CD4-positive, CD25-positive, alpha-beta regulatory T cell (primary cell): Measurements from ENCODE around the gene SH3TC1. TPM values are rescaled to one million over a fixed set of nuclear protein-coding genes. Genes with fewer than 3 reads are reported as not detected.

Experiments
- ATAC-seq, 2 donors: fragments of 150-1000 bp; cut with Tn5 transposase; one replicate each; pipeline ENCODE4 v1.10.0; 2021; ENCODE audit warnings: low read depth in 2 of 2, moderate number of reproducible peaks in 2 of 2, moderate library complexity in 1 of 2
- DNase-seq, 3 donors: peaks; one replicate each; pipeline versions ENCODE4 v3.0.0 to v3.0.0-alpha.2; 2012 to 2022; ENCODE audit warnings: mixed read lengths in 1 of 3
- H3K27ac ChIP-seq: one replicate; pipeline ENCODE4 v1.7.0; 2013; ENCODE audit warnings: mild to moderate bottlenecking, low read length; ENCODE audit not compliant: insufficient read depth, poor library complexity, severe bottlenecking
- H3K27me3 ChIP-seq: one replicate; pipeline ENCODE4 v1.7.0; 2013; ENCODE audit warnings: low read length; ENCODE audit not compliant: control insufficient read depth, insufficient read depth
- H3K36me3 ChIP-seq: one replicate; pipeline ENCODE4 v1.7.0; 2013; ENCODE audit warnings: mild to moderate bottlenecking, low read length, moderate library complexity; ENCODE audit not compliant: control insufficient read depth, insufficient read depth
- H3K4me1 ChIP-seq: 2 replicates; pipeline ENCODE4 v1.7.0; 2013; ENCODE audit warnings: mild to moderate bottlenecking, low read length; ENCODE audit not compliant: insufficient read depth, control insufficient read depth, poor library complexity, severe bottlenecking
- H3K4me3 ChIP-seq: one replicate; pipeline ENCODE4 v1.7.0; 2013; ENCODE audit warnings: low read depth, mild to moderate bottlenecking, low read length, moderate library complexity
- H3K9me3 ChIP-seq, 2 experiments: 1 replicate in 1 of 2; 2 replicates in 1 of 2; pipeline ENCODE4 v1.7.0; 2013; ENCODE audit warnings: low read length in 2 of 2, mild to moderate bottlenecking in 1 of 2, moderate library complexity in 1 of 2; ENCODE audit not compliant: control insufficient read depth in 2 of 2
- H3K27ac Mint-ChIP-seq, 3 donors: one replicate each; pipeline ENCODE4 v1.8.0; 2020 to 2022; ENCODE audit warnings: mild to moderate bottlenecking in 3 of 3, mixed read lengths in 3 of 3, moderate library complexity in 2 of 3
- H3K27me3 Mint-ChIP-seq: one replicate; pipeline ENCODE4 v1.8.0; 2022; ENCODE audit warnings: mild to moderate bottlenecking, mixed read lengths
- H3K36me3 Mint-ChIP-seq: one replicate; pipeline ENCODE4 v1.8.0; 2020; ENCODE audit warnings: mixed read lengths
- H3K4me1 Mint-ChIP-seq, 4 donors: one replicate each; pipeline ENCODE4 v1.8.0; 2020 to 2022; ENCODE audit warnings: mixed read lengths in 4 of 4, mild to moderate bottlenecking in 1 of 4
- H3K4me3 Mint-ChIP-seq, 4 donors: one replicate each; pipeline ENCODE4 v1.8.0; 2020 to 2022; ENCODE audit warnings: mild to moderate bottlenecking in 4 of 4, mixed read lengths in 4 of 4, moderate library complexity in 3 of 4
- H3K9me3 Mint-ChIP-seq, 7 donors: one replicate each; pipeline ENCODE4 v1.8.0; 2020 to 2022; ENCODE audit warnings: mixed read lengths in 7 of 7, mild to moderate bottlenecking in 3 of 7, moderate library complexity in 2 of 7
- polyA plus RNA-seq, 4 donors: library from polyadenylated mRNA; unstranded; fragments of 300-500 nt; fragmentation: Illumina TruSeq; gene quantifications; one replicate each; pipeline ENCODE4 v1.2.3, GENCODE V29; 2021
- total RNA-seq: library from RNA; stranded (reverse); gene quantifications from one replicate; pipeline ENCODE4 v1.2.3, GENCODE V29; 2022

SH3TC1 gene
- total and polyA plus RNA-seq, 5 donors from 2014 or later = 10.6 to 125 (median 15.4) TPM

GRCh38 chr4:8275548-8275910, 76.4 kb downstream of the SH3TC1 start:
- DNase-seq = no peak
- no peaks in the 10 kb centered on the region for H3K4me1 Mint-ChIP-seq
- H3K4me3 Mint-ChIP-seq = no peak overlapping the region
- no peaks in the 10 kb centered on the region for H3K36me3 Mint-ChIP-seq
- Histone ChIP-seq H3K9me3 (no peaks in the 10 kb centered on the region), H3K27me3 (peaks cover 1% of the 10 kb centered on the region), H3K36me3 (no peaks in the 10 kb centered on the region), H3K4me3 (no peak overlapping the region), H3K4me1 (no peaks in the 10 kb centered on the region), H3K27ac (no peak overlapping the region)
- H3K27ac Mint-ChIP-seq = no peak overlapping the region
- no peaks in the 10 kb centered on the region for H3K9me3 Mint-ChIP-seq
- H3K27me3 Mint-ChIP-seq = peaks cover 17% of the 10 kb centered on the region
- no peak for ATAC-seq

DNA sequence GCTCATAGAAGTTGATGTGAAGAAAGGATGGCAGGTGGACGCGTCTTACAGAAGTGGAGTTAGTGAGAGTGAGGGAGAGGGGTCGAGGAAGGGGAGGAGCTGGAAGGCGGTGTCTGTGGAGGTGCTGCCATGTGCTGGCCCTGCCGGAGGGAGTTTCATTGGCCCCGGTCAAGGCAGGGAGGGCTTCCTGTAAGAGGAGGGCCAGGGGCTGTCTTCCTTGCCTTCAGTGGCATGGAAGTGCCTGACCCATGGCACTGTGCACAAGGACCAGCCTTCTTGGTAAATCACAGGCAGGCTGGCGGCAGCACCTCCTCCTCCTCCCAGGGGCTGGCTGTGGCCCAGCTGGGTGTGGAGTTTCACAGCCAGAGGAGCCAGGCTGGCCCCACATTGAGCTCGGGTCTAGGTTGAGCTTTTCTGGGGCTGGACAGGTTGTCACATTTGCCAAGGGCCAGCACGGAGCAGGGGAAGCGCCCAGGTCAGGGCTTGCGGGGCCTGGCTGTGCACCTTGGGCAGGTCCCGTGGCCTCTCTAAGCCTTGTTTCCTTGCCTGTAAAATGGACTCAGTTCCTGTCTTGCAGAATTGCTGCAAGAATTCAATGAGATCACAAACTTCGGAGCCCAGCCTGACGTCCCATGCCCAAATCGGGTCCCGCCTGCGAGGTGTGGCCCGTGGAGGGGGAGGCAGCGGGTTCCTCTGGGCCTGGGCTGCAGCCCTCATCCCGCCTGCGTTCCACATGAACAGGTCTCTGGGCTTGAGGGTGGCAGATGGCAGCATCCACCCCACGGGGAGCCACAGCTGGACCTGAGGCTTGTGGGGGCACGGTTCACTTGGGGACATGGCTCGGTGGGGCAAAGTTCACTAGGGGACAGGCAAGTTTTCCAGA, 77.5 kb downstream of the SH3TC1 start:
- H3K27ac Mint-ChIP-seq = no peak overlapping the region

DNA sequence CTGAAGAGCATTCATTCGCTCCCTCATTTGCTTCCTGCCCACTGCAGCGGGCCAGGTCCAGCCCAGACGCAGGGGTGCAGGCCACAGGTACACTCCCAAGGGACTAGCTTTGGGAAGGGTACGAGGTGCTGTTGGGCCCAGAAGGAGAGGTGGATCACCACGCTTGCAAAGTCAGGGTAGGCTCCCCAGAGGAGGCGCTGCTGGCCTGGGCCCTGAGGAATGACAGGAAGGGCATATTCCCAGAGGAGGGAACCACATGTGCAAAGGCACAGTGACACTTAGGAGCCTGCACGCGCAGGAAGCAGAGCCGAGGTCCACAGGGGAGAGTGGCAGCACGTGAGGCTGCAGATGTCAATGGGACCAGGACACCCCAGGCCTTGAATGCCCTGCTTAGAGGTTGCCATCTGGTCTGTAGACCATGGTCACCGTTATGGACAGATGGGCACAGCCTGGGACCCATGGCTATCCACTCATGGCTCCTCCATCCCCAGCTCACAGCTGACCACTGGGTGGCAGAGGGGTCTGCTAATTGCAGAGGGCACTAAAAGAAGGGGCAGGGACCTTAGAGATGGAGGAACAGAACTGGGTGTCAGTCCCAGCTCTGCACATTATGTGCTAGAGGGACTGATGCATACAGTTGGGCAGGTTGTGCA, 78.4 kb downstream of the SH3TC1 start:
- no peak for ATAC-seq
- H3K4me3 Mint-ChIP-seq = no peak overlapping the region
- no peaks in the 10 kb centered on the region for H3K9me3 Mint-ChIP-seq
- H3K27ac ChIP-seq = no peak overlapping the region
- H3K4me1 ChIP-seq = no peaks in the 10 kb centered on the region
- H3K27me3 ChIP-seq = no peaks in the 10 kb centered on the region
- DNase-seq = no peak
- H3K4me3 ChIP-seq = no peak overlapping the region
- H3K27ac Mint-ChIP-seq = no peak overlapping the region
- H3K27me3 Mint-ChIP-seq = peaks cover 10% of the 10 kb centered on the region
- no peaks in the 10 kb centered on the region for H3K36me3 Mint-ChIP-seq
- no peaks in the 10 kb centered on the region for H3K4me1 Mint-ChIP-seq
- no peaks in the 10 kb centered on the region for H3K36me3 ChIP-seq
- H3K9me3 ChIP-seq = no peaks in the 10 kb centered on the region

More for the DNA sequence above, 77.5 kb downstream of the SH3TC1 start:
- no peak for ATAC-seq
- no peaks in the 10 kb centered on the region for H3K27me3 ChIP-seq
- Mint-ChIP-seq H3K4me3 (no peak overlapping the region), H3K36me3 (no peaks in the 10 kb centered on the region), H3K27me3 (peaks cover 10% of the 10 kb centered on the region), H3K4me1 (no peaks in the 10 kb centered on the region), H3K9me3 (no peaks in the 10 kb centered on the region)
- H3K4me3 ChIP-seq = no peak overlapping the region
- no peak overlapping the region for H3K27ac ChIP-seq
- no peaks in the 10 kb centered on the region for H3K36me3 ChIP-seq
- H3K4me1 ChIP-seq = no peaks in the 10 kb centered on the region
- no peaks in the 10 kb centered on the region for H3K9me3 ChIP-seq
- DNase-seq = no peak

DNA sequence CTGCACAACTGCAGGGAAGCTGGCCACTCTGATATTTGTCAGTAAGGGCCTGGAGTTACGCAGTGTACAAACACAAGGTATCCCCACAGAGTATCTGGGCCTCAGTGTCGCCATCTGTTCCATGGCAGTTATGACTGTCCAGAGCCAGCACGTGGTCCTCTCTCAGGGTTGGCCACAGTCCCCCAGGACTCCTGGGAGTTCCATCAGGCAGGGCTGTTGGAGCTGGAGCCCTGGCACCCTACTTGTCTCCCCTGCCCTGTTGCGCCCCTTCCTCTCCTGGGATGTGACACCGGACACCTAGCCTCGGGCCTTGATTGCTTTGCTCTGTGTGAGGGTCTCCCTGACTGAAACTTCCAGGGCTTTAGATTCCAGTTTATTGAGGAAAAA, 78.9 kb downstream of the SH3TC1 start:
- H3K27ac Mint-ChIP-seq = no peak overlapping the region
- H3K9me3 Mint-ChIP-seq = no peaks in the 10 kb centered on the region
- H3K36me3 ChIP-seq = no peaks in the 10 kb centered on the region
- no peak for DNase-seq
- no peak overlapping the region for H3K27ac ChIP-seq
- no peaks in the 10 kb centered on the region for H3K4me1 Mint-ChIP-seq
- no peak overlapping the region for H3K4me3 Mint-ChIP-seq
- ATAC-seq = no peak
- no peak overlapping the region for H3K4me3 ChIP-seq
- no peaks in the 10 kb centered on the region for H3K4me1 ChIP-seq
- no peaks in the 10 kb centered on the region for H3K36me3 Mint-ChIP-seq
- no peaks in the 10 kb centered on the region for H3K9me3 ChIP-seq
- H3K27me3 ChIP-seq = no peaks in the 10 kb centered on the region
- H3K27me3 Mint-ChIP-seq = peaks cover 10% of the 10 kb centered on the region

GRCh38 chr4:8278421-8279287, 79.6 kb downstream of the SH3TC1 start:
- H3K4me3 Mint-ChIP-seq = no peak overlapping the region
- H3K4me1 Mint-ChIP-seq = no peaks in the 10 kb centered on the region
- H3K27ac Mint-ChIP-seq = no peak overlapping the region
- no peak overlapping the region for H3K4me3 ChIP-seq
- peaks cover 7% of the 10 kb centered on the region for H3K27me3 Mint-ChIP-seq
- H3K9me3 Mint-ChIP-seq = no peaks in the 10 kb centered on the region
- H3K4me1 ChIP-seq = no peaks in the 10 kb centered on the region
- ATAC-seq = no peak
- no peaks in the 10 kb centered on the region for H3K27me3 ChIP-seq
- no peak overlapping the region for H3K27ac ChIP-seq
- H3K36me3 ChIP-seq = no peaks in the 10 kb centered on the region
- H3K9me3 ChIP-seq = no peaks in the 10 kb centered on the region
- no peak for DNase-seq
- H3K36me3 Mint-ChIP-seq = no peaks in the 10 kb centered on the region

DNA sequence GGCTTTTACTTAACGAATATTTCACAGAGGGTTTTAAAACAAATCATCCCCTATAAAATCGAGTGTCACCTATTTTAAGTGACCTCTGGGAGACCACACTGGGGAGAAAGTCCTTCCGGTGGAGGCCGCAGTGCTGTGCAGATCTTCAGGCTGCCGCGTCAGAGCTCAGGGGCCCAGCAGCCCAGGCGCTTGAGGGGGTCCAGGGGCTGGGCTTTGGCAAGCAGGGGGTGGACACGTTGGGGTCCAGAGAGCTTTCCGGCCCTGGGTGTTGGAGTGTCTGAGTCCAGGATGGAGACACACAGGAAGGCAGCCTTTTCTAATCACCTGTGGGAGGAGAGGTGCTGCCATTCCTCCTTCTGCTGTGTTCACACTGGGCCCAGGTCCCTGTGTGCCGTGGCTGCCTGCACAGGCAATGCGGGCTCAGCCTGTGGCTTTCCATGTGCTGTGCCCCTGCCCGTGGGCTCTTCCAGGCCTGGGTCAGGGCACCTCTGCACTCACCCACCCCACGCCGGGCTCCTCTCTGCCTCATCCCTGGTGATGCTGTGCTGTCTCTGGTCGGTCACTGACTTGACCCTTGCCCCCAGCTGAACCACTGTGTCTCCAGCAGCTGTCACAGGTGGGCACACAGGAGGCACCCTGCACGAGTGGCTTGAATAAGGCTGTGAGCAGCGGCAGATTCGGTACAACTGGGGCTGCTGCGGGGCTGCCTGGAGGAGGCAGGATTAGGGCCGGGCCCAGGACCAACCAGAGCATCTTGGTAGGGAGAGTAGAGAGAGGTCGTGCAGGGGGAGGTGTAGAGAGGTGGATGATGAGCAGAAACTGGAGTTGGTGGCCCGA, 80.4 kb downstream of the SH3TC1 start:
- ATAC-seq (no peak), DNase-seq (no peak)
- H3K4me3 Mint-ChIP-seq = no peak overlapping the region

More for the DNA sequence above, 80.4 kb downstream of the SH3TC1 start:
- Histone ChIP-seq H3K36me3 (no peaks in the 10 kb centered on the region), H3K9me3 (no peaks in the 10 kb centered on the region), H3K27ac (no peak overlapping the region), H3K4me1 (no peaks in the 10 kb centered on the region), H3K4me3 (no peak overlapping the region), H3K27me3 (no peaks in the 10 kb centered on the region)
- no peaks in the 10 kb centered on the region for H3K36me3 Mint-ChIP-seq
- no peaks in the 10 kb centered on the region for H3K4me1 Mint-ChIP-seq
- H3K27me3 Mint-ChIP-seq = peaks cover under 1% of the 10 kb centered on the region
- H3K9me3 Mint-ChIP-seq = no peaks in the 10 kb centered on the region
- H3K27ac Mint-ChIP-seq = no peak overlapping the region
